Caco-2 (cell line): Measurements from ENCODE around the gene IL17C. TPM values are rescaled to one million over a fixed set of nuclear protein-coding genes. Genes with fewer than 3 reads are reported as not detected.
"Not testable (repeated sequence)": the region's sequence is repeated elsewhere in the genome, so short reads cannot be mapped to it uniquely, and the experiment has no call there.

Experiments used
- BruUV-seq: library from RNA; stranded (reverse); fragments of 400-500 nt; replicated peaks from 2 replicates; lab custom pipeline; 2021; lab: Mats Ljungman, UMichigan
- CTCF ChIA-PET: fragments of 300-600 bp; sonication (Branson Sonifier 250); formaldehyde crosslinking; loops from one replicate; lab custom pipeline; 2022; ENCODE audit warnings: antibody characterized with exemption; lab: Charles Lee
- POLR2A ChIA-PET: fragments of 300-600 bp; sonication (Branson Sonifier 250); formaldehyde crosslinking; loops from one replicate; lab custom pipeline; 2022; ENCODE audit warnings: antibody characterized with exemption; lab: Charles Lee
- DNase-seq, 2 experiments: peaks; one replicate each; pipeline versions ENCODE4 v3.0.0 to v3.0.0-alpha.2; 2020 to 2022
- H3K27me3 ChIP-seq: replicated peaks from 2 replicates; pipeline ENCODE4 v1.6.0; 2011; ENCODE audit warnings: low read length; ENCODE audit not compliant: control insufficient read depth, insufficient read depth
- H3K36me3 ChIP-seq: 2 replicates; pipeline ENCODE4 v1.5.1; 2011; ENCODE audit warnings: low read length; ENCODE audit not compliant: control insufficient read depth, insufficient read depth
- H3K4me1 ChIP-seq: fragments of 250-450 bp; sonication (Bioruptor Pico); 2 replicates; pipeline ENCODE4 v1.5.1; 2020; ENCODE audit warnings: mild to moderate bottlenecking
- H3K4me3 ChIP-seq: 2 replicates; pipeline ENCODE4 v1.5.1; 2011; ENCODE audit warnings: low read depth, mild to moderate bottlenecking, control low read depth, low read length
- H3K9me3 ChIP-seq: fragments of 250-450 bp; sonication (Bioruptor Pico); 2 replicates; pipeline ENCODE4 v1.5.1; 2020; ENCODE audit warnings: mild to moderate bottlenecking, moderate library complexity
- H3K27ac Mint-ChIP-seq: one replicate; pipeline ENCODE4 v1.8.0; 2022; ENCODE audit warnings: mixed read lengths; ENCODE audit not compliant: unreplicated experiment
- H3K27me3 Mint-ChIP-seq: one replicate; pipeline ENCODE4 v1.8.0; 2022; ENCODE audit warnings: mixed read lengths; ENCODE audit not compliant: insufficient read depth, unreplicated experiment
- H3K36me3 Mint-ChIP-seq: one replicate; pipeline ENCODE4 v1.8.0; 2022; ENCODE audit warnings: mild to moderate bottlenecking, mixed read lengths; ENCODE audit not compliant: insufficient read depth, unreplicated experiment
- H3K4me1 Mint-ChIP-seq: one replicate; pipeline ENCODE4 v1.8.0; 2022; ENCODE audit warnings: low read depth, mixed read lengths; ENCODE audit not compliant: unreplicated experiment
- H3K4me3 Mint-ChIP-seq: one replicate; pipeline ENCODE4 v1.8.0; 2022; ENCODE audit warnings: mild to moderate bottlenecking, moderate library complexity, mixed read lengths; ENCODE audit not compliant: unreplicated experiment
- H3K9me3 Mint-ChIP-seq: one replicate; pipeline ENCODE4 v1.8.0; 2022; ENCODE audit warnings: mixed read lengths; ENCODE audit not compliant: unreplicated experiment
- intact Hi-C: fragments of 100-400 bp; cut with micrococcal nuclease; formaldehyde crosslinking; loops from one replicate; pipeline ENCODE4 v1.10.0; 2022; ENCODE audit not compliant: unreplicated experiment
- total RNA-seq: library from RNA; stranded (reverse); gene quantifications from 2 replicates; pipeline ENCODE4 v1.2.3, GENCODE V29; 2022
- TF ChIP-seq, protein P1 (sequence below), 2 experiments: fragments of 200-600 bp in 1 of 2; IDR thresholded peaks; 1 replicate in 1 of 2; 2 replicates in 1 of 2; pipeline versions ENCODE4 v1.5.1 to v1.8.0; 2011 to 2022; ENCODE audit warnings: antibody characterized with exemption in 1 of 2, control low read depth in 1 of 2, inconsistent platforms in 1 of 2, low read depth in 1 of 2, low read length in 1 of 2, mild to moderate bottlenecking in 1 of 2, moderate library complexity in 1 of 2; ENCODE audit not compliant: insufficient read depth in 1 of 2, severe bottlenecking in 1 of 2, unreplicated experiment in 1 of 2

IL17C gene
- total RNA-seq, 1 experiment from 2014 or later, result not detected

DNA sequence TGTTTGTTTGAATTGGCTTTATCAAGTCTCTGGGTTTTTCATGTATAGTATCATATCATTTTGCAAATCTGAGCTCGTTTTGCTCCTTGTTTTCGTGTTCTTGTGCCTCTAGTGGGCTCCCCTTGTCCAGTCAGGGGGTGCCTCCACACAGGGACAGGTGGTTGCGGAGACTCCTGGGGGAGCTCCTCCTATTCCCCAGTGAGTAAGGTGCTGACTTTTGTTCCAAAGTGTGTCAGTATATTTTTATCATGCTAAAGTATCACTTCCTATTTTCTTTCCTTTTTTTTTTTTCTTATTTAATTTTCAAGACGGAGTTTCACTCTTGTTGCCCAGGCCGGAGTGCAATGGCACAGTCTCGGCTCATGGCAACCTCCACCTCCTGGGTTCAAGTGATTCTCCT, 30.3 kb upstream of the IL17C start:
- TF ChIP-seq, protein P1, sequence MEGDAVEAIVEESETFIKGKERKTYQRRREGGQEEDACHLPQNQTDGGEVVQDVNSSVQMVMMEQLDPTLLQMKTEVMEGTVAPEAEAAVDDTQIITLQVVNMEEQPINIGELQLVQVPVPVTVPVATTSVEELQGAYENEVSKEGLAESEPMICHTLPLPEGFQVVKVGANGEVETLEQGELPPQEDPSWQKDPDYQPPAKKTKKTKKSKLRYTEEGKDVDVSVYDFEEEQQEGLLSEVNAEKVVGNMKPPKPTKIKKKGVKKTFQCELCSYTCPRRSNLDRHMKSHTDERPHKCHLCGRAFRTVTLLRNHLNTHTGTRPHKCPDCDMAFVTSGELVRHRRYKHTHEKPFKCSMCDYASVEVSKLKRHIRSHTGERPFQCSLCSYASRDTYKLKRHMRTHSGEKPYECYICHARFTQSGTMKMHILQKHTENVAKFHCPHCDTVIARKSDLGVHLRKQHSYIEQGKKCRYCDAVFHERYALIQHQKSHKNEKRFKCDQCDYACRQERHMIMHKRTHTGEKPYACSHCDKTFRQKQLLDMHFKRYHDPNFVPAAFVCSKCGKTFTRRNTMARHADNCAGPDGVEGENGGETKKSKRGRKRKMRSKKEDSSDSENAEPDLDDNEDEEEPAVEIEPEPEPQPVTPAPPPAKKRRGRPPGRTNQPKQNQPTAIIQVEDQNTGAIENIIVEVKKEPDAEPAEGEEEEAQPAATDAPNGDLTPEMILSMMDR (IDR thresholded peaks at IDR 0.05; ENCODE audit: insufficient read depth in 1 of 2, low read depth in 1 of 2, low read length in 1 of 2, severe bottlenecking in 1 of 2, unreplicated experiment in 1 of 2), result no peak
- Mint-ChIP-seq H3K4me1 (no peaks in the 10 kb centered on the region), H3K27me3 (no peaks in the 10 kb centered on the region), H3K4me3 (no peak overlapping the region), H3K36me3 (peaks cover 72% of the 10 kb centered on the region), H3K27ac (no peak overlapping the region), H3K9me3 (no peaks in the 10 kb centered on the region)
- POLR2A ChIA-PET, result no interaction called here
- BruUV-seq, result no TSS peak
- H3K9me3 ChIP-seq, result no peaks in the 10 kb centered on the region
- H3K4me1 ChIP-seq, result no peaks in the 10 kb centered on the region
- DNase-seq, result no peak
- H3K4me3 ChIP-seq, result no peak overlapping the region
- CTCF ChIA-PET, result no interaction called here
- H3K36me3 ChIP-seq, result no peaks in the 10 kb centered on the region
- H3K27me3 ChIP-seq, result no peaks in the 10 kb centered on the region
- intact Hi-C loops, result no loop called here

DNA sequence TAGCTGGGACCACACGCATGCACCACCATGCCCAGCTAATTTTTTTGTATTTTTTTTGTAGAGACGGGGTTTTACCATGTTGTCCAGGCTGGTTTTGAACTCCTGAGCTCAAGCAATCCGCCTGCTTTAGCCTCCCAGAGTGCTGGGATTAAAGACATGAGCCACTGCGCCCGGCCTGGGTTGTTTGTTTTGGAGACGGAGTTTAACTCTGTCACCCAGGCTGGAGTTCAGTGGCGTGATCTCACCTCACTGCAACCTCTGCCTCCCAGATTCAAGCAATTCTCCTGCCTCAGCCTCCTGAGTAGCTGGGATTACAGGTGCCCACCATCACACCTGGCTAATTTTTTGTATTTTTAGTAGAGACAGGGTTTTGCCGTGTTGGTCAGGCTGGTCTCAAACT, 28.9 kb upstream of the IL17C start:
- intact Hi-C loops, POLR2A ChIA-PET, H3K27me3 Mint-ChIP-seq, H3K9me3 Mint-ChIP-seq, H3K4me1 ChIP-seq, DNase-seq, BruUV-seq, H3K4me3 ChIP-seq, H3K27me3 ChIP-seq, H3K27ac Mint-ChIP-seq, H3K9me3 ChIP-seq, H3K4me3 Mint-ChIP-seq, H3K4me1 Mint-ChIP-seq, H3K36me3 ChIP-seq: not testable (repeated sequence)
- H3K36me3 Mint-ChIP-seq, result peaks cover 78% of the 10 kb centered on the region
- CTCF ChIA-PET, result interaction anchor here (1.2 to 1.4 kb wide), 2 partner anchors 9 to 24 kb away, joined by 4 to 5 read pairs; no protein-coding TSS in a partner anchor

- no peaks in the 10 kb centered on the region for H3K9me3 ChIP-seq
- BruUV-seq, result no TSS peak
- no peaks in the 10 kb centered on the region for H3K27me3 ChIP-seq
- no peak overlapping the region for H3K27ac Mint-ChIP-seq
- H3K36me3 ChIP-seq, result peaks cover 2% of the 10 kb centered on the region; the same call in 1 of the 2 replicates
- no peaks in the 10 kb centered on the region for H3K9me3 Mint-ChIP-seq
- ChIA-PET POLR2A (no interaction called here), CTCF (interaction anchor here (0.6 to 1.4 kb wide), 3 partner anchors 9 to 65 kb away, joined by 4 to 11 read pairs (median 5); no protein-coding TSS in a partner anchor)
- H3K36me3 Mint-ChIP-seq, result peaks cover 82% of the 10 kb centered on the region
- H3K4me1 Mint-ChIP-seq, result peaks cover 6% of the 10 kb centered on the region
- DNase-seq, result no peak
- H3K27me3 Mint-ChIP-seq, result no peaks in the 10 kb centered on the region
- TF ChIP-seq, protein P1 (IDR thresholded peaks at IDR 0.05; ENCODE audit: insufficient read depth in 1 of 2, low read depth in 1 of 2, low read length in 1 of 2, severe bottlenecking in 1 of 2, unreplicated experiment in 1 of 2), result peak; percentile 32 to 45
- H3K4me3 ChIP-seq, result no peak overlapping the region
- no peak overlapping the region for H3K4me3 Mint-ChIP-seq
- H3K4me1 ChIP-seq, result no peaks in the 10 kb centered on the region
- intact Hi-C loops, result no loop called here
Observed at GRCh38 chr16:88610080-88610479, 28.3 kb upstream of the IL17C start.
